ENCODE data around the gene CDC5L. TPM values are rescaled to one million over a fixed set of nuclear protein-coding genes. Genes with fewer than 3 reads are reported as not detected.

CDC5L gene
- total RNA-seq, 1 donor from 2014 or later = 17.3 TPM

GRCh38 chr6:44485601-44486401, 98.3 kb downstream of the CDC5L start:
- Mint-ChIP-seq H3K36me3 (ENCODE audit: low read depth, unreplicated experiment) (no peaks in the 10 kb centered on the region), H3K4me3 (ENCODE audit: unreplicated experiment) (no peak overlapping the region), H3K9me3 (ENCODE audit: unreplicated experiment) (no peaks in the 10 kb centered on the region), H3K27me3 (ENCODE audit: unreplicated experiment) (peaks cover 1% of the 10 kb centered on the region), H3K27ac (ENCODE audit: unreplicated experiment) (no peak overlapping the region), H3K4me1 (ENCODE audit: unreplicated experiment) (no peaks in the 10 kb centered on the region)
- TF ChIP-seq CTCF (IDR thresholded peaks at IDR 0.05; ENCODE audit: unreplicated experiment) = no peak
- no peak for DNase-seq (ENCODE audit: low spot score)

GRCh38 chr6:44487002-44487401, 99.5 kb downstream of the CDC5L start:
- Mint-ChIP-seq H3K27ac (ENCODE audit: unreplicated experiment) (no peak overlapping the region), H3K36me3 (ENCODE audit: low read depth, unreplicated experiment) (no peaks in the 10 kb centered on the region), H3K9me3 (ENCODE audit: unreplicated experiment) (no peaks in the 10 kb centered on the region), H3K27me3 (ENCODE audit: unreplicated experiment) (no peaks in the 10 kb centered on the region), H3K4me3 (ENCODE audit: unreplicated experiment) (no peak overlapping the region), H3K4me1 (ENCODE audit: unreplicated experiment) (no peaks in the 10 kb centered on the region)
- TF ChIP-seq CTCF (IDR thresholded peaks at IDR 0.05; ENCODE audit: unreplicated experiment) = no peak
- DNase-seq (ENCODE audit: low spot score) = no peak

- no peak for DNase-seq (ENCODE audit: low spot score)
- no peaks in the 10 kb centered on the region for H3K27me3 Mint-ChIP-seq (ENCODE audit: unreplicated experiment)
- no peak overlapping the region for H3K27ac Mint-ChIP-seq (ENCODE audit: unreplicated experiment)
- TF ChIP-seq CTCF (IDR thresholded peaks at IDR 0.05; ENCODE audit: unreplicated experiment) = no peak
- no peaks in the 10 kb centered on the region for H3K4me1 Mint-ChIP-seq (ENCODE audit: unreplicated experiment)
- no peaks in the 10 kb centered on the region for H3K36me3 Mint-ChIP-seq (ENCODE audit: low read depth, unreplicated experiment)
- H3K9me3 Mint-ChIP-seq (ENCODE audit: unreplicated experiment) = no peaks in the 10 kb centered on the region
- no peak overlapping the region for H3K4me3 Mint-ChIP-seq (ENCODE audit: unreplicated experiment)
Observed at GRCh38 chr6:44487586-44487985, 100.1 kb downstream of the CDC5L start.

- no peak overlapping the region for H3K27ac Mint-ChIP-seq (ENCODE audit: unreplicated experiment)
- no peak for DNase-seq (ENCODE audit: low spot score)
- H3K4me3 Mint-ChIP-seq (ENCODE audit: unreplicated experiment) = no peak overlapping the region
Observed at GRCh38 chr6:44489910-44490604, 102.6 kb downstream of the CDC5L start.

More at GRCh38 chr6:44489910-44490604, 102.6 kb downstream of the CDC5L start:
- Mint-ChIP-seq H3K9me3 (ENCODE audit: unreplicated experiment) (no peaks in the 10 kb centered on the region), H3K27me3 (ENCODE audit: unreplicated experiment) (no peaks in the 10 kb centered on the region), H3K36me3 (ENCODE audit: low read depth, unreplicated experiment) (no peaks in the 10 kb centered on the region), H3K4me1 (ENCODE audit: unreplicated experiment) (no peaks in the 10 kb centered on the region)
- no peak for TF ChIP-seq CTCF (IDR thresholded peaks at IDR 0.05; ENCODE audit: unreplicated experiment)
